K562 (cell line): Measurements from ENCODE around the gene MIDN. TPM values are rescaled to one million over a fixed set of nuclear protein-coding genes. Genes with fewer than 3 reads are reported as not detected.

Experiments used
- ARHGAP35 ChIP-seq: fragments of 450-650 bp; IDR thresholded peaks from 2 replicates; pipeline ENCODE4 v1.6.1; 2018; ENCODE audit not compliant: partially characterized antibody
- BRD4 ChIP-seq: fragments of 200-600 bp; sonication (generic); IDR thresholded peaks from 2 replicates; pipeline ENCODE4 v1.6.1; 2017; ENCODE audit warnings: inconsistent platforms
- EHMT2 ChIP-seq: fragments of 450-650 bp; IDR thresholded peaks from 2 replicates; pipeline ENCODE4 v1.6.1; 2018; ENCODE audit warnings: antibody characterized with exemption
- RREB1 ChIP-seq: fragments of 250-450 bp; sonication (Bioruptor Pico); IDR thresholded peaks from 2 replicates; pipeline ENCODE4 v1.4.0; 2020
- SETDB1 ChIP-seq: IDR thresholded peaks from one replicate; pipeline ENCODE4 v1.6.1; 2012; ENCODE audit warnings: low read length, control low read depth, inconsistent platforms
- TBP ChIP-seq: optimal IDR thresholded peaks from 2 replicates; pipeline ENCODE3; 2011; ENCODE audit warnings: low read depth, low read length, improper control_type of control experiment
- UBTF ChIP-seq, 2 experiments: IDR thresholded peaks; 2 replicates each; pipeline ENCODE4 v1.6.1; 2012; ENCODE audit warnings: improper control_type of control experiment in 2 of 2, low read depth in 2 of 2, low read length in 2 of 2, borderline replicate concordance in 1 of 2
- ZNF384 ChIP-seq: IDR thresholded peaks from 2 replicates; pipeline ENCODE4 v1.6.1; 2012; ENCODE audit warnings: low read depth, low read length, improper control_type of control experiment
- ZNF592 ChIP-seq: fragments of 450-650 bp; IDR thresholded peaks from 2 replicates; pipeline ENCODE4 v1.6.1; 2017; ENCODE audit warnings: antibody characterized with exemption, mild to moderate bottlenecking
- ZNF830 ChIP-seq: fragments of 250-450 bp; sonication (Bioruptor Pico); IDR thresholded peaks from 2 replicates; pipeline ENCODE4 v1.5.0; 2021; ENCODE audit warnings: mild to moderate bottlenecking
- ZSCAN29 ChIP-seq: fragments of 450-650 bp; IDR thresholded peaks from 2 replicates; pipeline ENCODE4 v1.6.1; 2017
- polyA plus RNA-seq, 8 experiments: library from polyadenylated mRNA; depleted of rRNA in 4 of 8; stranded (reverse) in 5 of 8; unstranded in 3 of 8; fragments of >200 nt; fragmentation: Nextera tagmentation in 2 of 8; fragmentation: Illumina TruSeq in 1 of 8; extraction: Ambion mirVana in 2 of 8; extraction: Trizol in 1 of 8; gene quantifications; 2 replicates each; pipeline versions ENCODE4 v1.2.1 to v1.2.3, GENCODE V29; 2011 to 2014; ENCODE audit warnings: inconsistent platforms in 1 of 8, missing spikeins in 1 of 8
- total RNA-seq, 7 experiments: library from RNA; depleted of rRNA in 6 of 7; stranded (reverse); fragments of >200 nt in 6 of 7; fragmentation: Illumina TruSeq in 2 of 7; extraction: Trizol in 2 of 7; gene quantifications; 2 replicates each; pipeline versions ENCODE4 v1.2.1 to v1.2.3, GENCODE V29; 2011 to 2021; ENCODE audit warnings: low replicate concordance in 1 of 7
- TF ChIP-seq, protein P1 (sequence below): fragments of 450-650 bp; IDR thresholded peaks from 2 replicates; pipeline ENCODE4 v1.6.1; 2016; ENCODE audit warnings: borderline replicate concordance

MIDN gene
- total and polyA plus RNA-seq, 9 of the 15 experiments (the other 6 are each of a cell fraction or from before 2014, with no cell fraction given): 0.17 to 120 (median 10.1) TPM

- TF ChIP-seq RREB1 (CRISPR knock-in tag): no peak
- no peak for TF ChIP-seq ARHGAP35
- TF ChIP-seq, protein P1, sequence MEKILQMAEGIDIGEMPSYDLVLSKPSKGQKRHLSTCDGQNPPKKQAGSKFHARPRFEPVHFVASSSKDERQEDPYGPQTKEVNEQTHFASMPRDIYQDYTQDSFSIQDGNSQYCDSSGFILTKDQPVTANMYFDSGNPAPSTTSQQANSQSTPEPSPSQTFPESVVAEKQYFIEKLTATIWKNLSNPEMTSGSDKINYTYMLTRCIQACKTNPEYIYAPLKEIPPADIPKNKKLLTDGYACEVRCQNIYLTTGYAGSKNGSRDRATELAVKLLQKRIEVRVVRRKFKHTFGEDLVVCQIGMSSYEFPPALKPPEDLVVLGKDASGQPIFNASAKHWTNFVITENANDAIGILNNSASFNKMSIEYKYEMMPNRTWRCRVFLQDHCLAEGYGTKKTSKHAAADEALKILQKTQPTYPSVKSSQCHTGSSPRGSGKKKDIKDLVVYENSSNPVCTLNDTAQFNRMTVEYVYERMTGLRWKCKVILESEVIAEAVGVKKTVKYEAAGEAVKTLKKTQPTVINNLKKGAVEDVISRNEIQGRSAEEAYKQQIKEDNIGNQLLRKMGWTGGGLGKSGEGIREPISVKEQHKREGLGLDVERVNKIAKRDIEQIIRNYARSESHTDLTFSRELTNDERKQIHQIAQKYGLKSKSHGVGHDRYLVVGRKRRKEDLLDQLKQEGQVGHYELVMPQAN: no peak
- TF ChIP-seq SETDB1: no peak
- 0 out of 4 replicates have a peak, but pooled peaks of 1 of the 2 experiments have one; percentile 27 for TF ChIP-seq UBTF (IDR thresholded peaks at IDR 0.05; ENCODE audit: borderline replicate concordance in 1 of 2, low read depth in 2 of 2, low read length in 2 of 2)
- TF ChIP-seq ZNF592: 0 out of 2 replicates have a peak, but pooled peaks have one; percentile 42
- no peak for TF ChIP-seq ZSCAN29
- TF ChIP-seq BRD4: no peak
- TF ChIP-seq ZNF830: no peak
- TF ChIP-seq TBP: peak; percentile 70
- TF ChIP-seq EHMT2: no peak
- no peak for TF ChIP-seq ZNF384
Measured at GRCh38 chr19:1241417-1242095, 6.8 kb upstream of the MIDN start, which contains the start of gene ATP5F1D (continued).
